Measurements from ENCODE around the gene MBD3L5. TPM values are rescaled to one million over a fixed set of nuclear protein-coding genes. Genes with fewer than 3 reads are reported as not detected.
"Not testable (repeated sequence)": the region's sequence is repeated elsewhere in the genome, so short reads cannot be mapped to it uniquely, and the experiment has no call there.

Gene MBD3L5
- total RNA-seq, result not detected in 2 replicates

- not testable (repeated sequence) for H3K4me3 ChIP-seq (ENCODE audit: insufficient read depth, low read length); H3K4me2 ChIP-seq (ENCODE audit: insufficient read depth, low read length); DNase-seq (ENCODE audit: insufficient read length, low spot score, missing footprints); H4K20me1 ChIP-seq (ENCODE audit: insufficient read depth, low read length); H3K9me3 ChIP-seq (ENCODE audit: low read depth, low read length); H2AFZ ChIP-seq (ENCODE audit: low read length); H3K36me3 ChIP-seq (ENCODE audit: insufficient read depth, low read length); H3K27me3 ChIP-seq (ENCODE audit: insufficient read depth, low read length); H3K79me2 ChIP-seq (ENCODE audit: insufficient read depth, low read length); H3K27ac ChIP-seq (ENCODE audit: low read depth, low read length); H3K4me1 ChIP-seq (ENCODE audit: insufficient read depth, low read length)
Measured at GRCh38 chr19:7030278-7030677, at the start of gene MBD3L5. Gene MBD3L5 (plus strand): TSS chr19:7030578. CDS start chr19:7030612, 34 bp downstream.

GRCh38 chr19:6983448-6983847, 46.9 kb upstream of the MBD3L5 start:
- Histone ChIP-seq H3K79me2 (ENCODE audit: insufficient read depth, low read length) (no peaks in the 10 kb centered on the region), H4K20me1 (ENCODE audit: insufficient read depth, low read length) (no peaks in the 10 kb centered on the region), H2AFZ (ENCODE audit: low read length) (no peak overlapping the region), H3K36me3 (ENCODE audit: insufficient read depth, low read length) (no peaks in the 10 kb centered on the region), H3K27ac (ENCODE audit: low read depth, low read length) (no peak overlapping the region), H3K4me2 (ENCODE audit: insufficient read depth, low read length) (no peak overlapping the region), H3K4me1 (ENCODE audit: insufficient read depth, low read length) (no peaks in the 10 kb centered on the region), H3K27me3 (ENCODE audit: insufficient read depth, low read length) (no peaks in the 10 kb centered on the region), H3K9me3 (ENCODE audit: low read depth, low read length) (peaks cover 2% of the 10 kb centered on the region), H3K4me3 (ENCODE audit: insufficient read depth, low read length) (no peak overlapping the region)
- no peak for DNase-seq (ENCODE audit: insufficient read length, low spot score, missing footprints)
- TF ChIP-seq CTCF (IDR thresholded peaks at IDR 0.05; ENCODE audit: extremely low read depth, low read depth, low read length), result no peak

- TF ChIP-seq CTCF (IDR thresholded peaks at IDR 0.05; ENCODE audit: extremely low read depth, low read depth, low read length), result no peak
- no peak for DNase-seq (ENCODE audit: insufficient read length, low spot score, missing footprints)
- Histone ChIP-seq H3K27me3 (ENCODE audit: insufficient read depth, low read length) (no peaks in the 10 kb centered on the region), H3K27ac (ENCODE audit: low read depth, low read length) (no peak overlapping the region), H3K4me1 (ENCODE audit: insufficient read depth, low read length) (no peaks in the 10 kb centered on the region), H3K36me3 (ENCODE audit: insufficient read depth, low read length) (no peaks in the 10 kb centered on the region), H3K79me2 (ENCODE audit: insufficient read depth, low read length) (no peaks in the 10 kb centered on the region), H4K20me1 (ENCODE audit: insufficient read depth, low read length) (no peaks in the 10 kb centered on the region), H3K4me2 (ENCODE audit: insufficient read depth, low read length) (no peak overlapping the region), H3K9me3 (ENCODE audit: low read depth, low read length) (peaks cover 2% of the 10 kb centered on the region), H3K4me3 (ENCODE audit: insufficient read depth, low read length) (no peak overlapping the region), H2AFZ (ENCODE audit: low read length) (no peak overlapping the region)
Measured at GRCh38 chr19:6987850-6988249, 42.5 kb upstream of the MBD3L5 start.

GRCh38 chr19:6988257-6988656, 42.1 kb upstream of the MBD3L5 start:
- no peak for TF ChIP-seq CTCF (IDR thresholded peaks at IDR 0.05; ENCODE audit: extremely low read depth, low read depth, low read length)
- Histone ChIP-seq H3K4me3 (ENCODE audit: insufficient read depth, low read length) (no peak overlapping the region), H3K36me3 (ENCODE audit: insufficient read depth, low read length) (no peaks in the 10 kb centered on the region), H3K79me2 (ENCODE audit: insufficient read depth, low read length) (no peaks in the 10 kb centered on the region), H3K27me3 (ENCODE audit: insufficient read depth, low read length) (no peaks in the 10 kb centered on the region), H4K20me1 (ENCODE audit: insufficient read depth, low read length) (no peaks in the 10 kb centered on the region), H3K4me2 (ENCODE audit: insufficient read depth, low read length) (no peak overlapping the region), H3K9me3 (ENCODE audit: low read depth, low read length) (peaks cover 2% of the 10 kb centered on the region), H3K4me1 (ENCODE audit: insufficient read depth, low read length) (no peaks in the 10 kb centered on the region), H2AFZ (ENCODE audit: low read length) (no peak overlapping the region), H3K27ac (ENCODE audit: low read depth, low read length) (no peak overlapping the region)
- DNase-seq (ENCODE audit: insufficient read length, low spot score, missing footprints), result no peak

Data from osteoblast (primary cell).